ENCODE measurements around the gene FBXL7.

The FBXL7 gene

DNA sequence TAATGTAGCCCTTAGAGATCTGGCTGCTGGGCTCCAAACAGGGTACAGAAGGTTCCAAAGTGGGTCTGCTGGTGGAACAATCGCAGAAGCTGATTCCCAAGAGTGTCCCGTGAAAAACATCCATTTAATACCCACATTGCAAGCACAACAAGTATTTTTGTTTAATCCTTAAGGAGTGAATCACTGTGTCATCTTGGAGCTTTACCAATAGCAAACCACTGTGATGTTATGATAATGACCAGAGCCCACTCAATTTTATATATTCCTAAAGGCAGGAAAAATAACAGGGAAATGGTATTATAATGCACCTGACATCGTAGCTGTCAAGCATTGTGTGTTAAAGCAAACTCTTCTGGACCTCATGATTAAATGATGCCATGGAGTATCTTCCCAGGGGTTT, 291.9 kb downstream of the FBXL7 start:
- TF ChIP-seq ESRRG (CRISPR knock-in tag; IDR thresholded peaks at IDR 0.05) (no peak), BACH2 (CRISPR knock-in tag; IDR thresholded peaks at IDR 0.05; ENCODE audit: borderline replicate concordance) (no peak), ZFP30 (CRISPR knock-in tag; IDR thresholded peaks at IDR 0.05) (no peak), ZFP3 (CRISPR knock-in tag; IDR thresholded peaks at IDR 0.05) (no peak), PPARA (CRISPR knock-in tag; IDR thresholded peaks at IDR 0.05; ENCODE audit: borderline replicate concordance) (no peak), TOX (CRISPR knock-in tag; IDR thresholded peaks at IDR 0.05; ENCODE audit: borderline replicate concordance) (no peak), ZC3H10 (CRISPR knock-in tag; IDR thresholded peaks at IDR 0.05) (no peak), ZNF565 (CRISPR knock-in tag; conservative IDR thresholded peaks at IDR 0.05; ENCODE audit: low read depth) (no peak), GLIS3 (CRISPR knock-in tag; IDR thresholded peaks at IDR 0.05) (no peak), ZNF8 (CRISPR knock-in tag; IDR thresholded peaks at IDR 0.05) (no peak), SNAI2 (CRISPR knock-in tag; IDR thresholded peaks at IDR 0.05) (no peak), ZNF70 (CRISPR knock-in tag; IDR thresholded peaks at IDR 0.05) (no peak)
- TF ChIP-seq, protein P1, sequence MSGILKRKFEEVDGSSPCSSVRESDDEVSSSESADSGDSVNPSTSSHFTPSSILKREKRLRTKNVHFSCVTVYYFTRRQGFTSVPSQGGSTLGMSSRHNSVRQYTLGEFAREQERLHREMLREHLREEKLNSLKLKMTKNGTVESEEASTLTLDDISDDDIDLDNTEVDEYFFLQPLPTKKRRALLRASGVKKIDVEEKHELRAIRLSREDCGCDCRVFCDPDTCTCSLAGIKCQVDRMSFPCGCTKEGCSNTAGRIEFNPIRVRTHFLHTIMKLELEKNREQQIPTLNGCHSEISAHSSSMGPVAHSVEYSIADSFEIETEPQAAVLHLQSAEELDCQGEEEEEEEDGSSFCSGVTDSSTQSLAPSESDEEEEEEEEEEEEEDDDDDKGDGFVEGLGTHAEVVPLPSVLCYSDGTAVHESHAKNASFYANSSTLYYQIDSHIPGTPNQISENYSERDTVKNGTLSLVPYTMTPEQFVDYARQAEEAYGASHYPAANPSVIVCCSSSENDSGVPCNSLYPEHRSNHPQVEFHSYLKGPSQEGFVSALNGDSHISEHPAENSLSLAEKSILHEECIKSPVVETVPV (CRISPR knock-in tag; IDR thresholded peaks at IDR 0.05): no peak
- TF ChIP-seq, protein P2, sequence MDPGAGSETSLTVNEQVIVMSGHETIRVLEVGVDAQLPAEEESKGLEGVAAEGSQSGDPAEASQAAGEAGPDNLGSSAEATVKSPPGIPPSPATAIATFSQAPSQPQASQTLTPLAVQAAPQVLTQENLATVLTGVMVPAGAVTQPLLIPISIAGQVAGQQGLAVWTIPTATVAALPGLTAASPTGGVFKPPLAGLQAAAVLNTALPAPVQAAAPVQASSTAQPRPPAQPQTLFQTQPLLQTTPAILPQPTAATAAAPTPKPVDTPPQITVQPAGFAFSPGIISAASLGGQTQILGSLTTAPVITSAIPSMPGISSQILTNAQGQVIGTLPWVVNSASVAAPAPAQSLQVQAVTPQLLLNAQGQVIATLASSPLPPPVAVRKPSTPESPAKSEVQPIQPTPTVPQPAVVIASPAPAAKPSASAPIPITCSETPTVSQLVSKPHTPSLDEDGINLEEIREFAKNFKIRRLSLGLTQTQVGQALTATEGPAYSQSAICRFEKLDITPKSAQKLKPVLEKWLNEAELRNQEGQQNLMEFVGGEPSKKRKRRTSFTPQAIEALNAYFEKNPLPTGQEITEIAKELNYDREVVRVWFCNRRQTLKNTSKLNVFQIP (CRISPR knock-in tag; IDR thresholded peaks at IDR 0.05; ENCODE audit: borderline replicate concordance, low read depth): no peak
- peak; percentile 13; the same call in 2 of the 3 replicates for ATAC-seq

DNA sequence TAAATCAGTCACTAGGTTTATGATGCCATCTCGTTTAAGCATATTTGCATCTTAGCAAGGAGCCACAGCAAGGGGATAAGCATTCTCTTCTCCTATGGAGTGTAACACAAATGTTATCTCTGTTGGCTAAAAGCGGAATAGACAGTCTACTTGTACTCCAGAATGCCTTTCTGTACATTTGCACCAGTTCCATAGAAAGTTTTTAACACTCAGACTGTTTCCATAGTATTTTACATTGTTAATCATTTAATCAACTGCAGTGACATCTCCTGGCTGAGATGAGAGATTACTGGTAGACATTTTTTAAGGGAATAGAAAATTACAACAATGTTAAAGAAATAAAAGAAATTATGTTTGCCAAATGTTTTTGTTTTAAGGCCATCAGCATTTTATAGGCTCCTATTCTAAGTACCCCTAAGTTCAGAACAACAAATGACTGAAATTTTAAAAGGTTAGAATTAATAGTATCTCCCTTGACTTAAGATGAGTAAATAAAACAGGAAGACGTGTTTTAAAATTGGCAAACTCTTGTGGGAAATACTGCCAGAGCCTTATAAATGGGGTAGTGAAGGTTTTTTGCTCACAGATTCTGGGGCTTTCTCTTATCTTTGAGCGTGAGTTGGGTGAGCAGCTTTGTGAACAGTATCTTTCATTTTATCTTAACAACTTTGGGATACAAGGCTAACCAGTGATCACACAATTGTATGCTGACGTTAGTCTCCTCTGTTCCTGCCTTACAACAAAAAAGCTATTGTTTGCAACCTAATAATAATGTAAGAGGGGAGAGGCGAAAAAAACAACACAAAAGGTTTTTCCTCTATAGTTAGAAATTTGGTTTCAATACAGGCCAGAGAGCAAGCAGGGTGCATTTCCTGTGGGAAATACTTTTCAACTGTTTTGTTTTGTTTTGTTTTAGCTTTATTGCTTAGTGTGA, 294.3 kb downstream of the FBXL7 start:
- ATAC-seq: peak; percentile 30; the same call in 1 of the 3 replicates
- TF ChIP-seq, protein P3, sequence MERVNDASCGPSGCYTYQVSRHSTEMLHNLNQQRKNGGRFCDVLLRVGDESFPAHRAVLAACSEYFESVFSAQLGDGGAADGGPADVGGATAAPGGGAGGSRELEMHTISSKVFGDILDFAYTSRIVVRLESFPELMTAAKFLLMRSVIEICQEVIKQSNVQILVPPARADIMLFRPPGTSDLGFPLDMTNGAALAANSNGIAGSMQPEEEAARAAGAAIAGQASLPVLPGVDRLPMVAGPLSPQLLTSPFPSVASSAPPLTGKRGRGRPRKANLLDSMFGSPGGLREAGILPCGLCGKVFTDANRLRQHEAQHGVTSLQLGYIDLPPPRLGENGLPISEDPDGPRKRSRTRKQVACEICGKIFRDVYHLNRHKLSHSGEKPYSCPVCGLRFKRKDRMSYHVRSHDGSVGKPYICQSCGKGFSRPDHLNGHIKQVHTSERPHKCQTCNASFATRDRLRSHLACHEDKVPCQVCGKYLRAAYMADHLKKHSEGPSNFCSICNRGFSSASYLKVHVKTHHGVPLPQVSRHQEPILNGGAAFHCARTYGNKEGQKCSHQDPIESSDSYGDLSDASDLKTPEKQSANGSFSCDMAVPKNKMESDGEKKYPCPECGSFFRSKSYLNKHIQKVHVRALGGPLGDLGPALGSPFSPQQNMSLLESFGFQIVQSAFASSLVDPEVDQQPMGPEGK (CRISPR knock-in tag; IDR thresholded peaks at IDR 0.05; ENCODE audit: borderline replicate concordance): no peak

DNA sequence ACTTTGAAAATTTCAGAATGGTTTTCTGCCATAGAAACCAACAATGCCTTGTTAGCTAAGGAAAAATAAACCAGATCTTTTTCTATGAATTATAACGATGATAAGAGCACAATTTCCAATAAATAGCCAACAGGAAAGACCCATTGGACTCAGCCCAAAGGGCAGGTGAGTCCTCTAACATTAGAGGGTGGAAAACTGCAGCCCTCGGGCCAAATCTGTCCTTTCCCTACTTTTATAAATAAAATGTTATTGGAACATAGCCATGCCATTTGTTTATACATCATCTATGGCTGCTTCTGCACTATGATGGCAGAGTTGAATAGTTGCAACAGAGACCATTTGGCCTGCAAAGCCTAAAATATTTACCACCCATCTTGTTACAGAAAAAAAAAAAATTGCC, 296.1 kb downstream of the FBXL7 start:
- TF ChIP-seq, protein P3 (CRISPR knock-in tag; IDR thresholded peaks at IDR 0.05; ENCODE audit: borderline replicate concordance): no peak
- TF ChIP-seq BACH2 (CRISPR knock-in tag; IDR thresholded peaks at IDR 0.05; ENCODE audit: borderline replicate concordance): no peak
- no peak for TF ChIP-seq ZNF565 (CRISPR knock-in tag; conservative IDR thresholded peaks at IDR 0.05; ENCODE audit: low read depth)
- TF ChIP-seq, protein P2 (CRISPR knock-in tag; IDR thresholded peaks at IDR 0.05; ENCODE audit: borderline replicate concordance, low read depth): no peak
- no peak for TF ChIP-seq ZNF70 (CRISPR knock-in tag; IDR thresholded peaks at IDR 0.05)
- TF ChIP-seq ARNTL (CRISPR knock-in tag; IDR thresholded peaks at IDR 0.05; ENCODE audit: borderline replicate concordance, low read depth): no peak
- TF ChIP-seq SNAI2 (CRISPR knock-in tag; IDR thresholded peaks at IDR 0.05): no peak
- no peak for TF ChIP-seq ZFP3 (CRISPR knock-in tag; IDR thresholded peaks at IDR 0.05)
- TF ChIP-seq OSR1 (CRISPR knock-in tag; IDR thresholded peaks at IDR 0.05): no peak
- no peak for TF ChIP-seq GLIS3 (CRISPR knock-in tag; IDR thresholded peaks at IDR 0.05)
- TF ChIP-seq RARB (CRISPR knock-in tag; IDR thresholded peaks at IDR 0.05): no peak
- no peak for TF ChIP-seq ZC3H10 (CRISPR knock-in tag; IDR thresholded peaks at IDR 0.05)
- no peak for TF ChIP-seq ISL1 (CRISPR knock-in tag; IDR thresholded peaks at IDR 0.05)
- ATAC-seq: no peak
